A172 (cell line): ENCODE results near the gene CAPN11. TPM values are rescaled to one million over a fixed set of nuclear protein-coding genes. Genes with fewer than 3 reads are reported as not detected.
A peak's percentile ranks its signal among the peaks of the same experiment; 100 is the strongest.
"Not testable (repeated sequence)": the region's sequence is repeated elsewhere in the genome, so short reads cannot be mapped to it uniquely, and the experiment has no call there.

Experiments
- DNase-seq: peaks from one replicate; pipeline ENCODE4 v3.0.0-alpha.2; 2015; ENCODE audit warnings: low spot score
- total RNA-seq: library from RNA; depleted of rRNA; stranded (reverse); fragments of >200 nt; shearing (Covaris generic); gene quantifications from 2 replicates; pipeline ENCODE4 v1.2.3, GENCODE V29; 2014

The CAPN11 gene
- total RNA-seq, 1 experiment from 2014 or later, result not detected

DNA sequence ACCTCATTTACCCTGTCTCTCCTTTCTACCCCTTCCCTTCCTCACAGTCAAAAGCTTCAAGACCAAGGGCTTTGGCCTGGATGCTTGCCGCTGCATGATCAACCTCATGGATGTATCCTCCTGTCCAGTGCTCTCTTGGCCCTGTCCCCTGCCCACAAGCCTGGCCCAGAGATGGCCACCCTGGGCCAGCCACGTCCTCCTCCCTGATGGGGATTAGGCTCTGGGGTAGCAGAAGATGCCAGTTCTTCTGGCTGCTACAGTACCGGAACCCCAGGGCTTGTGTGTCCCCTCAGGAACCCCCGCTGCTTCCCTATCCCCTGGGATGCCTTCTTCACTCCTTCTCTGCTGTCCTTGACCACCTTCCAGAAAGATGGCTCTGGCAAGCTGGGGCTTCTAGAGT, 22.3 kb downstream of the CAPN11 start:
- no peak for DNase-seq

DNA sequence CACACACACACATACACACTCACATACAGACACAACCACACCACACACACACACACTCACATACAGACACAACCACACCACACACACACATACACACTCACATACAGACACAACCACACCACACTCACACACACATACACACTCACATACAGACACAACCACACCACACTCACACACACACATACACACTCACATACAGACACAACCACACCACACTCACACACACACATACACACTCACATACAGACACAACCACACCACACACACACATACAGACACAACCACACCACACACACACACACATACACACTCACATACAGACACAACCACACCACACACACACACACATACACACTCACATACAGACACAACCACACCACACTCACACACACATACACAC, 23.2 kb downstream of the CAPN11 start:
- DNase-seq, result not testable (repeated sequence)

DNA sequence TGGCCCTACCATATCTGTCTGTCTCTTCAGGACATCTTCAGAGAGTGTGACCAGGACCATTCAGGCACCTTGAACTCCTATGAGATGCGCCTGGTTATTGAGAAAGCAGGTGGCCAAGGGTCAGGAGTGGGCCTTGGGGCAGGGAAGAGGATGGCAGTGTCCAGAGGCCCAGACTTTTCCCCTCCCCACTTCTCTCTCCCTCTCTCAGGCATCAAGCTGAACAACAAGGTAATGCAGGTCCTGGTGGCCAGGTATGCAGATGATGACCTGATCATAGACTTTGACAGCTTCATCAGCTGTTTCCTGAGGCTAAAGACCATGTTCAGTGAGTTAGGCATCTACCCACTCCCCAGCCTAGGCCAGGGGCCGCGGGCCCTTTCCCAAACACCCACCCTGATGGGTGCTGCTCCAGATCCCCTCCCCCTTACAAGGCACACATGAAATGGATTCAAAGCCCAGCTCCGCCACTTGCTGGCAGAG, 24.3 kb downstream of the CAPN11 start:
- no peak for DNase-seq

DNA sequence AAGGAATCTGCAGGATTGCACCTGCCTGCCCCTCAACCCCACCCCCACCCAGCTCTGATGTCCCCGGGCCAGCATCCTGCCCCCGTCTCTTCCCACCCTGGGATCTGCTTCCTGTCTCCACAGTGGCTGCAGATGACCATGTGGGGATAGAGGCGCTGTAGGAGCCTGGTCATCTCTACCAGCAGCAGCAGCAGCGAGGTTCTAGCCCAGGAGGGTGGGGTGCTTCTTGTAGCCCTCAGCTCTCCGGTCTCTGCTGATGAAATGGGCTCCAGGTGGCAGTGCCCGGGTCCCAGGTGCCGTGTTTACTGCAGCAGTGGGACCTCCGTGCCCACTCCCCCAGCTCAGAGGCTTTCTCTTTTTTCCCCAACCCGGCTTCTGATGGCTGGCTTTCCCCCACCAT, 25.2 kb downstream of the CAPN11 start:
- DNase-seq, result no peak

DNA sequence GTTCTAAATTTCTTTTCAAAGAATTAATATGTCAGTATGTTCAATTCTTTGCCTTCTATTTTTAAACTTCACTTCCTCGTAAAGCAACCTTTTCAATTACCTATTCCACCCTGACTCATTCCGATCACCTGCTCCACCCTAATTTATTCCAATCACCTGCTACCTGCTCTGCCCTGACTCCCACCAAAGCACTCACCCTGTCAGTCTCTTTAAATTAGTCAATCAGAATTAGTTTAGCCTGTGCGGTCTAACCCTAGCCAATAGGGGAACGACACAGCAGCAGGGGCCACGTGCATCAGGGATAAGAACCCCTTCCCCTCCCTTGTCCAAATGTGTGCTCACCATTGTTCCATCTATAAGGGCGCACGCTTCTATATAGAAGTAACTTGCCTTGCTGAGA, 26.7 kb downstream of the CAPN11 start:
- DNase-seq, result not testable (repeated sequence)

DNA sequence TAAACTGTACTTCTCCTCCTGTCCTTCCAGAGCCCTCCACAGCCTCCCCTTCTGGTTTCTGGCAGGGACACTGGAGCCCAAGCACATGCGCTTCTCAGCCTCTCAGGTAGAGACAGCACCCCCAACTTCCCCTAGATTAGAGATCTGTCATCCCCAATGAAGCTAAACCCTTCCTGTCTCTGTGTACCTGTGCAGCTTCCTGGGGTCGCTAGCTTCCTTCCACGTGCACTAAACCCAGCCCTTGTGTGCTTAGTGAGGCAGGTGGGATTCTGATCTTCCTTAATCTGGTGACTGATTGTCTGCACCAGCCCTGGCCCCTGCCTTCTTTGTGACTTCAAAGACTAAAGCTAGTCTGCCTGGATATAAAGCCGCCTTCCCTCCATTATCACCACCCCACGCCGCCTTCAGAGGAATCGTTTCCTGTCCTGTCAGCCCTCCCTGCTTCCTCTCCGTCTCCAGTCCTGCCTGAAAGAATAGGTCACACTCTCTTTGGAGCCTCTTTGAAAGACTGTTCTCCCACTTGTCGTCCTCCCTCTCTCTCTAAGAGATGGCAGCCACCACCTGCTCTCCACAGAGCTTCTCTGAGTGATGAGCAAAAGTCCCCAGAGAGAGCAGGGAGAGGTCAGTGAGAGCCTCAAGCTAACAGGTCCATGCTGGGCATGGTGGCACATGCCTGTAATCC, 27.5 kb downstream of the CAPN11 start:
- no peak for DNase-seq

DNA sequence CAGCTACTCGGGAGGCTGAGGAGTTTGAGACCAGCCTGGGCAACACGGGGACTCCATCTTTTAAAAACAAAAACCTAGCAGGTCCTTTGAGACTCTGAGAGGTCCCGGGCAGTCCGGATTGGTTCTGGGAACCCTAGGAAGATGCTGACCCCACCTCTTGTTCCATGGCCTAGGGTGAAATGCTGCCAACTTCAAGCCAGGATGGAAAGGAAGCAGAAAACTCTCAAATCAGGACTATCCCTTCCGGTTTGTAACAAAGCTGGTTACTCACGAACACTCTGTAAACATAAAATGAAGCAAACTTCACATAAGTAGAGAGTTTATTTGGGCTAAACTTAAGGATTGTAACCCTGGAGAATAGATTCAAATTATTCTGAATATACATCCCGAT, 28.0 kb downstream of the CAPN11 start:
- DNase-seq, result no peak

DNA sequence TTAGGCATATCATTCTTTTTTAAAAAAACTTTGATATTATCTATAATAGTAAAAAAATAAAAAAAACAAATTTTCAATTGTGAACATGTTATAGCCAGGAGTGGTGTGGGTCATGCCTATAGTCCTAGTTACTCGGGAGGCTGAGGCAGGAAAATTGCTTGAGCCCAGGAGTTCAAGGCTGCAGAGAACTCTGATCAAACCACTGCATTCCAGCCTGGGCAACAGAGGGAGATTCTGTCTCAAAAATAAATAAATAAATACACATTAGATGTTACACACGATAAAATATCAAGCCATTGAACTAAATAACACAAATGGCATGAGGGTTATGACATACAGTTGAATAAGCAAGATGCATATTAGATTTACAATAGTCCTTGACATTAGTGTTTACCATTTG, 30.2 kb downstream of the CAPN11 start:
- no peak for DNase-seq

DNA sequence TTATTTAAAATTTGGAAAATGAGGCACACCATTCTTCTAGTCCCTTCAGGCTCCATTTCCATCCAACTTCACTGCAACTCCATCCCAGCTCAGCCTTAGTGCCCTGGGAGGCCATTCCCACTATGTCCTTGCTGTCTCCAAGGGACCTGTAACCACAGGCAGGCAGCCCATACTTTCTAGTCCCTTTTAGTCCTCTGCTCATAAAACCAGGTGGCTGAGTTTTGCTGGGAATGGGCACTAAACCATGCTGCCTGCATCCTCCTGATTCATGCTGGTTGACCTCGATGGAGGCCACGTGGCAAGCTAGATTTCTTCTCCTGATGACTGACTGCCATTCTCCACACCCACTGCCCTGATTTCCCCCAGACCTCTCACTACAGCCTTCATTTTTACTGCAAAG, 30.6 kb downstream of the CAPN11 start:
- no peak for DNase-seq

DNA sequence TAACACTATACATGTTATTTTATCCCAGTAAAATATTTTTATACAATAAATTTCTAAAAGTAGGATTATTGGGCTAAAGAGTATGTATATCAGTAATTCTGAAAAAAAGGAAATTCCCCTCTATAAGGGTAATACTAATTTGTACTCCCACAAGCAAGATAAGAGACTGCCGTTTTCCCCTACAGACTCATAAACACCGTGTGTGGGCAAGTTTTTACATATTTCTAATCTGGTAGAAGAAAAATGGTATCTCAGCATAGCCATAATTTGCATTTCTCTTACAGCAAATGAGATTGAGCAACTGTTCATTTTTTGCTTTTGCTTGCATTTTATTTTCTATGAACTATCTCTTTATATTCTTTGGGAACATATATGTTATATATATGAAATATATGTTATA, 32.1 kb downstream of the CAPN11 start:
- no peak for DNase-seq

DNA sequence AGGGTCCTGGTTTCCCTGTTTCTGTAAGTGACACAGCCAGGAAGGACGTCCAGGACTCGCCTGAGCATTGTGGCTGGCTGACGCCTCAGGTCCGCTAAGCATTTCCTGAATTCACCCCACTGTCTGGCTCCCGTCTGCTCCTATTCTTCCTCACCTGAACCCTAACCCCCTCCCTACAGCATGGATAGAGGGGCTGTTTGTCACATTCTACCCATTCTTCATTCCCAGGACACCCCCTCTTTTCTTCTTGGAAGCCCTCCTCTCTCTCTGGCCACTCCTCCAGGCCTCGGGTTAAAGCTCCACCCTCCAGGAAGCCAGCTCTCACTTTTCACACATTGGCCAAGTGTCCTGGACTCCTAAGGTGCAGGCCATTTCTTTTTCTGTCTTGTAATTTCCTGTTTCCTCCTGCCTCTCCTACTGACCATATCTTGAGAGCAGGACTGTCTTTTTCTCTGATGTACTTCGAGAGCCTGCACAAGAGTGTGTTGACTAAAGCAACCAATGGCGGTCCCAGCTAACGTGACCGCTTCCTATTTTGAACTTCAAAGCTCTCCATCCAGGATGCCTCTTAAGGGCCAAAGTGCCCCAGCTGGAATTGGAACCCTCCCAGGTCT, 33.9 kb downstream of the CAPN11 start:
- no peak for DNase-seq

DNA sequence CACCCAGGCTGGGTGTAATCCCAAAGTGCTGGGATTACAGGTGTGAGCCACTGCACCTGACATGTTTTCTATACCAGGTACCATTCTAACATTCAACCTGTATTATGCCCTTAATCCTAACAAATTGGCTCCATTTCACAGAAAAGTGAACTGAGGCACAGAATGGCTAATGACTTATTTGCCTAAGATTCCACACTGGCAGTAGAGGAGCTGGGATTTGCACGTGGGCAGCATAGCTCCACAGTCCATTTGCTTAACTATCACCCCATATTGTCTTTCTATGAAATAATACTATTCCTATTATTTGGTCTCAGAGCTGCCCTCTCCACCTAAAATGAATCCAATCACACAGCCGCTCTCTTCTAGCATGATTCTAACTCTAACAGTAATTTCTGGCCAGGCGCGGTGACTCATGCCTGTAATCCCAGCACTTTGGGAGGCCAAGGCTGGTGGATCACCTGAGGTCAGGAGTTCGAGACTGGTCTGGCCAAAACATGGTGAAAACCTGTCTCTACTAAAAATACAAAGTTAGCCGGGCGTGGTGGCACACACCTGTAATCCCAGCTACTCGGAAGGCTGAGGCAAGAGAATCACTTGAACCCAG, 34.8 kb downstream of the CAPN11 start:
- DNase-seq, result no peak

DNA sequence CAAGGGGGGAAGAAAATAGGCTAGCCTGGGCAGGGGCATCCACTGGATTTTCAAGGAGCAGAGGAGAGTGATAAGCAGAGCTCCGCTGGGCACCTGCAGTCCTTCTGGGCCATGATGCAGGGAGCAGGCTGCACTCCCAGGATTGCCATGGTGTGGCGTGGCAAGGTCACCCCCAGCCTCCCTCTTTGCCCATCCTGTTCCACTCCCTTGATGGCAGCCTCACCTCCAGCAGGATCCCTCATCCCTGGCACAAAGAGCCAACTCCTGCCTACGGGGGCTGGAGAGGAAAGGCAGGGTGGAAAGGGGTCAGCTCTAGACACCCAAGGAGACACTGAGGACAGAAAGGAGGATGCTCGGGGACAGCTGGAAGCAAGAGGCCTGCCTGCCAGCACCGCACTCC, 35.7 kb downstream of the CAPN11 start:
- no peak for DNase-seq

DNA sequence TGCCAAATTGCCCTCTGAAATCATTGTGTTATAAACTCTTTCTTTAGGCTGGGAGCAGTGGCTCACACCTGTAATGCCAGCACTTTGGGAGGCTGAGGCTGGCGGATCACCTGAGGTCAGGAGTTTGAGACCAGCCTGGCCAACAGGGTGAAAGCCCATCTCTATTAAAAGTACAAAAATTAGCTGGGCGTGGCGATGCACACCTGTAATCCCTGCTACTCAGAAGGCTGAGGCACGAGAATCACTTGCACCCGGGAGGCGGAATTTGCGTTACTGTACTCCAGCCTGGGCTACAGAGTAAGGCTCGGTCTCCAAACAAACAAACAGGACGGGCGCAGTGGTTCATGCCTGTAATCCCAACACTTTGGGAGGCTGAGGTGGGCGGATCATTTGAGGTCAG, 37.7 kb downstream of the CAPN11 start:
- DNase-seq, result not testable (repeated sequence)

DNA sequence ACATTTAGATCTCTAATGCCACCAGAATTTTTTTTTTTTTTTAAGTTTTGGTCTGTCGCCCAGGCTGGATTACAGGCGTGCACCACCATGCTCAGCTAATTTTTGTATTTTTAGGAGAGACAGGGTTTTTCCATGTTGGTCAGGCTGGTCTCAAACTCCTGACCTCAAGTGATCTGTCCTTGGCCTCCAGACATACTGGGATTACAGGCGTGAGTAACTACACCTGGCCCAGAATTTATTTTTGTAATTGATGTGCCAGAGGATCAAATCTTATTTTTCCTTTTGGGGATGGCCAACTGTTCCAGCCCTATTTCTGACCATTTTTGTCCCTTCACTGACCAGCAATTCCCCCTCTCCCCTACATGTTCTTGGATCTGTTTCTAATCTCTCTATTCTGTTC, 40.1 kb downstream of the CAPN11 start:
- no peak for DNase-seq

DNA sequence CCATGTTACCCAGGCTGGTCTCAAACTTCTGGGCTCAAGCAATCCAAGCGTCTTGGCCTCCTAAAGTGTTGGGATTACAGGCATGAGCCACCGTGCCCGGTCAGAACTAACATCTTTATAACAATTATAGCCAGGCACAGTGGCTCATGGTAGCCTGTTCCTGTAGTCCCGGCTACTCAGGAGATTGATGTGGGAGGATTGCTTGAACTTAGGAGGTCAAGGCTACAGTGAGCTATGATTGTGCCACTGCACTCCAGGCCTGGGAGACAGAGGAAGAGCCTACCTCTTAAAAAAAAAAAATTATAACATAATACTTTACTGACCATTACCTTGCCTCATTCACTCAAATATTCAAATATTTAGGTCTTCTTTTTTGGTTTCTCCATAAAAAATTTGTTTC, 41.3 kb downstream of the CAPN11 start:
- DNase-seq, result no peak

DNA sequence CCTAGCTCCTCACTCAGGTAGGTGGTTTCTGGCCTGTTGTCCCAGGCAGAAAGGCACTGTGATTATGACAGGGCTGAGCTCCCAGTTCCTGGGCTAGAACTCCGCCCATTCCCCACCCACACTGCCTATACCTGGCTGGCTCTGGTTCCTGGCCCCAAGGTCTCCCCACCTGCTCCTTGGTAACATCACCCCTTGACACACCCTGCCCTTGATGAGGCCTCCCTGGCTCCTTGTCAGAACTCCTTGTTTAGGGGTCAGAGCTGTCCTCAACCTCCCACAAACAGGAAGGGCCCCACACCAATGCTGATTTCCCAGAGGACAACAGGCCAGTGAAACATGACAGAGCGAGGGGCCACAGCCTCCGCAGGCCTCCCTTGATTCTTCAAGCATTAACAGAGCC, 42.6 kb downstream of the CAPN11 start:
- no peak for DNase-seq

DNA sequence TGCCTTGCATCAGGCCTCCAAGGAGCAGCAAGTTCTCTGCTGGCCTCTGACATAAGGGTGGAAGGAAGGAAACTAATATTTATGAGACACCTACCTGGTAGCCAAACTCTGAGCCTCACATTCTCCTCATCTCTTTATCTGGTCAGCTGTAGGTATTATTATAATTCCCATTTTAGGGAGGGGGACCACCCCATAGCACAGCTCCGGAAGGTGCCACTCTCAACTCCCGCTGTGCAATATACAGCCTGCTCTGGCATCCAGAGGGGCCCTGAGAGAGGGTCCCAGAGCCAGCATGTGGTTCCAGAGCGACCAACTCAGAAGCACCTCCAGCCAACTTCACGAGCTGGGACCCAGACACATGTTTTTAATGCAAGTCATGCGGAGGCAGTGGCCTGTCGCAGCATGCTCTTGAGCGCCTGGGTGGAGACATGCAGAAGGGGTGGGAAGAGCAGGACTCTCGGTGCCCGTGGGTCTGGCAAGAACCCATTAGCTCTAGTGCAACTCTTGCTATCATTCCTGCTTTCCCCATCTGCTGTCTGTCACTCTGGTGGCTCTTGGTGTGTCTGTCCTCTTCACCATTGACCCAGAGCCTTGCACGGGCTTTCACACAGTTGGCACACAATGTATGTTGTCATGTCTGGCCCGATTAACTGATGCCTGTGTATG, 43.2 kb downstream of the CAPN11 start:
- DNase-seq, result no peak

DNA sequence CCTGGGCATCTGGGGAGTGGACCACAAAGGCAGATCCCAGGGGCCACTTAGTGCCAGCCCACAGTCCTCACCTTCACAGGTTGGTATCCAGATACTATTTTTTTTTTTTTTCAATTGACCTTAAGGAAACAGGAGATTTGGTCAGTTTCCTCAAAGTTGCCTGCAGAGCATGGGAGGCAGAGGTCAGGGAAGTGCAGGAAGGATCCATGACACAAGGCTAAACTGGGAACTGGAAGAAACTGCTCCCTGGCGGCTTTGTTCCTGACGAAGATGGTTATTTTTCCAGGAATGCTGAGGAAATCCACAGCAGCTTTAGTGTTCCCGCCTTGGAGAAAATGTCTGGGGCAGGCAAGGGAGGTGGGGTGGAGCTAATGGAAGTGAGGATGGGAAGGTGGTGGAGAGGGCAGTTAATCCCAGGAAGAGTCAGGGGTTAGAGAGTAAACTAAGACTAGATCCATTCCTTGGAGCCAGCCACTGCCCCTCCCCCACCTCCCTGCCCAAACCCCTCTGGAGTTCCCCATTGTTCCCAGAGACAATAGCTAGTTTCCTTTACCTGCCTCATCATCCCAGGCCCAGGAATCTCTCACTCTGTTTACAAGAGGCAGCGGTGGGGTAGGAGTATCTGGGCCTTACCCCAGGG, 43.8 kb downstream of the CAPN11 start:
- DNase-seq, result no peak

DNA sequence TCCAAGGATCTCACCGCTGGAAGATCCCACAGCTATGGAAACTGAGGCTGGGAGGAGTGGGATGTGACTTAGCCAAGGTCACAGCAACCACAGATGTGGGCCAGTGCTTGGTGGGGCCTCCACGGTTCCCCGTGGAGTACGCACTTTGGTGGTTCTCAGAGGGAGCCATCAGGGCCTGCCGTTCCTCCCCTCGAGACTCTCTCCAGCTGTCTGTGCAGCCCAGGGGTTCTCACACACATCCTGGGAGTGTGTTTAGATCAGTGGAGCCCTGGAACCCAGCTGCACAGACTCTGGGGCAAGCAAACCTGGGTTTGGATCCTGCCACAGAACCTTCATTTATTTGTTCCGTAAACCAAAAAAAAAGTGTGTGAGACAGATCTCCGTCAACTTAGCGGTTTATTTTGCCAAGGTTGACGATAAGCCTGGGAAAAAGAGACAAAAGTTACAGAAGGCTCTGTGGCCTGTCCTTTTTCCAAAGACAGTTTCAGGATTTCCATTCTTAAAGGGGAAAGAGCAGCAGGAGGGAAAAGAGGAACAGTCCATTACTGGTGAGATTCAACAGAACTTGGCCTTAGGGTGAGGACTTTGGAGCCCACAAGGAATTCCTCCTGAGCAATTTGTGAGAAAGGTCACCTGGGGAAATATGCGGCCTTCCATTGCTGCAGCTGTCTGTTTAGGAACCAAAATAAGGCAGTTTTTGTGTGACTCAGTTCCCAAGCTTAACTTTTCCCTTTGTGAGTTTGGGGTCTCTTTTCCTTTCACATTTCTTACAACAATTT, 44.5 kb downstream of the CAPN11 start:
- no peak for DNase-seq

DNA sequence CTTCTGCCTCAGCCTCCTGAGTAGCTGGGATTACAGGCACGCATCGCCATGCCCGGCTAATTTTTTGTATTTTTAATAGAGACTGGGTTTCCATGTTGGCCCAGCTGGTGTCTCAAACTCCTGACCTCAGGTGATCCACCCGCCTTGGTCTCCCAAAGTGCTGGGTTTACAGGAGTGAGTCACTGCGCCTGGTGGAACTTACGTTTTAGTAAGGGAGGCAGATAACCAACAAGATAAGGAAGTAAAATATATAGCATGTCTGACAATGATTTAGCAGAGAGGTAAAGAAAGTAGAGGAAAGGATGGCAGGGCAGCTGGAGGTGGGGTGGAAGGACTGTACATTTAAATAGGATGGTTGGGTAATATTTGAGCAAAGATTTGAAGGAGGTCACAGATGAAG, 45.3 kb downstream of the CAPN11 start:
- peak; percentile 45 for DNase-seq

DNA sequence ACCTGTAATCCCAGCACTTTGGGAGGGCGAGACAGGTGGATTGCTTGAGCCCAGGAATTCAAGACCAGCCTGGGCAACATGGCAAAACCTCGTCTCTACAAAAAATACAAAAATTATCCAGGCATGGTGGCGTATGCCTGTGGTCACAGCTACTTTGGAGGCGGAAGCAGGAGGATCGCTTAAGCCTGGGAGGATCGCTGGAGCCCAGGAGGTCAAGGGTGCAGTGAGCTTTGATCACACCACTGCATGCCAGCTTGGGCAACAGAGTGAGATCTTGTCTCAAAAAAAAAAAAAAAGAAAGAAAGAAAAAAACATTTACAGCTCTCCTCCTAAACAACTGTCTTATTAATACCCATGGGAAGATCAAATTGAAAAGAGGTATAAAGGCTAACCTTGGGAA, 49.3 kb downstream of the CAPN11 start:
- DNase-seq, result no peak
